DOHH2 (cell line): ENCODE data around the gene ADAM30.

Source experiments
- H3F3A ChIP-seq: fragments of 200-600 bp; sonication (generic), shearing (Covaris generic); 2 replicates; pipeline ENCODE4 v1.6.0; 2016; ENCODE audit warnings: antibody characterized with exemption, mild to moderate bottlenecking; ENCODE audit not compliant: control insufficient read depth, insufficient read depth
- H3K27ac ChIP-seq: fragments of 200-600 bp; sonication (generic); 2 replicates; pipeline ENCODE4 v1.5.1; 2014; ENCODE audit warnings: low read depth, mild to moderate bottlenecking, low read length, moderate library complexity
- H3K27me3 ChIP-seq: fragments of 200-600 bp; sonication (generic); 2 replicates; pipeline ENCODE4 v1.6.1; 2014; ENCODE audit warnings: mild to moderate bottlenecking, low read length, mixed read lengths; ENCODE audit not compliant: control insufficient read depth
- H3K36me3 ChIP-seq: fragments of 200-600 bp; sonication (generic); 2 replicates; pipeline ENCODE4 v1.6.1; 2014; ENCODE audit warnings: mild to moderate bottlenecking, low read length, moderate library complexity, mixed read lengths; ENCODE audit not compliant: control insufficient read depth
- H3K4me1 ChIP-seq: fragments of 200-600 bp; sonication (generic); 2 replicates; pipeline ENCODE4 v1.6.1; 2014; ENCODE audit warnings: mild to moderate bottlenecking, low read length, mixed read lengths; ENCODE audit not compliant: control insufficient read depth
- H3K4me2 ChIP-seq: fragments of 200-600 bp; sonication (generic); 2 replicates; pipeline ENCODE4 v1.6.0; 2014; ENCODE audit warnings: mild to moderate bottlenecking, low read length, moderate library complexity
- H3K4me3 ChIP-seq: fragments of 200-600 bp; sonication (generic); 2 replicates; pipeline ENCODE4 v1.5.1; 2014; ENCODE audit warnings: mild to moderate bottlenecking, low read length, mixed read lengths
- H3K79me2 ChIP-seq: fragments of 200-600 bp; sonication (generic); 2 replicates; pipeline ENCODE4 v1.6.1; 2014; ENCODE audit warnings: mild to moderate bottlenecking, low read length, mixed read lengths; ENCODE audit not compliant: control insufficient read depth
- H3K9me2 ChIP-seq: fragments of 200-600 bp; sonication (generic); replicated peaks from 2 replicates; pipeline ENCODE4 v1.6.1; 2014; ENCODE audit warnings: mild to moderate bottlenecking, low read length, mixed read lengths; ENCODE audit not compliant: control insufficient read depth
- H3K9me3 ChIP-seq: fragments of 200-600 bp; sonication (generic); 2 replicates; pipeline ENCODE4 v1.6.1; 2014; ENCODE audit warnings: antibody characterized with exemption, low read length, mixed read lengths; ENCODE audit not compliant: control insufficient read depth, insufficient read depth
- H4K20me1 ChIP-seq: fragments of 200-600 bp; sonication (generic); 2 replicates; pipeline ENCODE4 v1.6.0; 2014; ENCODE audit warnings: low read depth, mild to moderate bottlenecking, antibody characterized with exemption, low read length, moderate library complexity; ENCODE audit not compliant: control insufficient read depth, insufficient read depth
- CTCF ChIP-seq: fragments of 200-600 bp; sonication (generic); IDR thresholded peaks from one replicate; pipeline ENCODE4 v1.5.1; 2014; ENCODE audit warnings: antibody characterized with exemption, mild to moderate bottlenecking, low read depth, low read length; ENCODE audit not compliant: poor library complexity, severe bottlenecking
- EZH2phosphoT487 ChIP-seq: fragments of 200-600 bp; sonication (generic); IDR thresholded peaks from 2 replicates; pipeline ENCODE4 v1.6.1; 2017; ENCODE audit warnings: borderline replicate concordance, mild to moderate bottlenecking, antibody characterized with exemption, low read length, moderate library complexity, mixed read lengths

The ADAM30 gene

GRCh38 chr1:119940697-119941096 lies 44.4 kb upstream of the ADAM30 start:
- TF ChIP-seq CTCF (no peak), EZH2phosphoT487 (no peak)
- Histone ChIP-seq H4K20me1 (no peaks in the 10 kb centered on the region), H3K9me3 (no peaks in the 10 kb centered on the region), H3K9me2 (no peaks in the 10 kb centered on the region), H3K36me3 (no peaks in the 10 kb centered on the region), H3K79me2 (no peaks in the 10 kb centered on the region), H3K4me1 (no peaks in the 10 kb centered on the region), H3K27ac (no peak overlapping the region), H3F3A (no peaks in the 10 kb centered on the region), H3K27me3 (peaks cover 3% of the 10 kb centered on the region; the same call in 1 of the 2 replicates), H3K4me2 (no peak overlapping the region), H3K4me3 (no peak overlapping the region)

GRCh38 chr1:119937198-119937597 lies 40.9 kb upstream of the ADAM30 start:
- H3K36me3 ChIP-seq = no peaks in the 10 kb centered on the region
- TF ChIP-seq EZH2phosphoT487 = no peak
- TF ChIP-seq CTCF = no peak

GRCh38 chr1:119935915-119936314 lies 39.6 kb upstream of the ADAM30 start:
- Histone ChIP-seq H3K27me3 (peaks cover 3% of the 10 kb centered on the region; the same call in 1 of the 2 replicates), H3K4me3 (no peak overlapping the region), H3K79me2 (no peaks in the 10 kb centered on the region), H3K4me2 (no peak overlapping the region), H3K9me3 (no peaks in the 10 kb centered on the region), H3K9me2 (no peaks in the 10 kb centered on the region), H3F3A (no peaks in the 10 kb centered on the region), H3K27ac (no peak overlapping the region), H3K36me3 (no peaks in the 10 kb centered on the region), H4K20me1 (no peaks in the 10 kb centered on the region), H3K4me1 (no peaks in the 10 kb centered on the region)
- no peak for TF ChIP-seq EZH2phosphoT487
- TF ChIP-seq CTCF = no peak

More at GRCh38 chr1:119937198-119937597, 40.9 kb upstream of the ADAM30 start:
- Histone ChIP-seq H3K4me1 (no peaks in the 10 kb centered on the region), H3K9me2 (no peaks in the 10 kb centered on the region), H3K9me3 (no peaks in the 10 kb centered on the region), H3F3A (no peaks in the 10 kb centered on the region), H3K4me2 (no peak overlapping the region), H3K27me3 (peaks cover 3% of the 10 kb centered on the region; the same call in 1 of the 2 replicates), H3K79me2 (no peaks in the 10 kb centered on the region), H3K27ac (no peak overlapping the region), H3K4me3 (no peak overlapping the region), H4K20me1 (no peaks in the 10 kb centered on the region)

- no peaks in the 10 kb centered on the region for H3K79me2 ChIP-seq
These were observed 39.1 kb upstream of the ADAM30 start for GRCh38 chr1:119935373-119935772.

More at GRCh38 chr1:119935373-119935772, 39.1 kb upstream of the ADAM30 start:
- TF ChIP-seq EZH2phosphoT487 (no peak), CTCF (no peak)
- Histone ChIP-seq H4K20me1 (no peaks in the 10 kb centered on the region), H3K4me1 (no peaks in the 10 kb centered on the region), H3K9me2 (no peaks in the 10 kb centered on the region), H3K27me3 (no peaks in the 10 kb centered on the region; the same call in 1 of the 2 replicates), H3K4me2 (no peak overlapping the region), H3F3A (no peaks in the 10 kb centered on the region), H3K27ac (no peak overlapping the region), H3K9me3 (no peaks in the 10 kb centered on the region), H3K4me3 (no peak overlapping the region), H3K36me3 (no peaks in the 10 kb centered on the region)
